ENCODE measurements around the gene DEFB132. TPM values are rescaled to one million over a fixed set of nuclear protein-coding genes. Genes with fewer than 3 reads are reported as not detected.
A peak's percentile ranks its signal among the peaks of the same experiment; 100 is the strongest.

The DEFB132 gene
- total and polyA plus RNA-seq, 2 of the 13 experiments (the other 11 are each of a cell fraction or from before 2014, with no cell fraction given), result not detected

- no peak; the same call in 1 of the 2 replicates for TF ChIP-seq AHDC1 (CRISPR knock-in tag; IDR thresholded peaks at IDR 0.05; ENCODE audit: borderline replicate concordance)
- no peak for TF ChIP-seq TIGD3 (CRISPR knock-in tag; IDR thresholded peaks at IDR 0.05; ENCODE audit: borderline replicate concordance)
- no peak; the same call in 1 of the 2 replicates for TF ChIP-seq SIX4 (CRISPR knock-in tag; IDR thresholded peaks at IDR 0.05)
- TF ChIP-seq TFDP2 (CRISPR knock-in tag; IDR thresholded peaks at IDR 0.05), result peak; percentile 69
- no peak for TF ChIP-seq RFXANK (CRISPR knock-in tag; IDR thresholded peaks at IDR 0.05)
- peak; percentile 89; the same call in 1 of the 2 replicates for TF ChIP-seq ZFP37 (CRISPR knock-in tag; IDR thresholded peaks at IDR 0.05; ENCODE audit: borderline replicate concordance)
- peak; percentile 98 for TF ChIP-seq ZNF362 (CRISPR knock-in tag; IDR thresholded peaks at IDR 0.05; ENCODE audit: borderline replicate concordance)
- no peak for TF ChIP-seq NFE2L2 (IDR thresholded peaks at IDR 0.05; ENCODE audit: low read length)
- no peak for TF ChIP-seq SYNCRIP (IDR thresholded peaks at IDR 0.05; ENCODE audit: insufficient read depth, low read depth, low read length)
- TF ChIP-seq ZFP36L2 (CRISPR knock-in tag; IDR thresholded peaks at IDR 0.05), result no peak; the same call in 1 of the 2 replicates
- TF ChIP-seq RXRB (CRISPR knock-in tag; IDR thresholded peaks at IDR 0.05; ENCODE audit: borderline replicate concordance), result peak; percentile 33; the same call in 1 of the 2 replicates
- TF ChIP-seq ATM (IDR thresholded peaks at IDR 0.05; ENCODE audit: borderline replicate concordance), result no peak
- no peak for TF ChIP-seq RERE (CRISPR knock-in tag; IDR thresholded peaks at IDR 0.05; ENCODE audit: low read depth)
Observed at GRCh38 chr20:290084-290831, 32.7 kb downstream of the DEFB132 start, which contains the start of gene C20orf96 (continued).

Data from HepG2 (cell line).